Liver (tissue), 9 donors: ENCODE data around the gene SCLT1. TPM values are rescaled to one million over a fixed set of nuclear protein-coding genes. Genes with fewer than 3 reads are reported as not detected.

Source experiments
- DNase-seq: peaks from one replicate; pipeline ENCODE4 v3.0.0-alpha.2; 2017; ENCODE audit warnings: low spot score
- H3K27ac ChIP-seq, 2 donors: one replicate each; pipeline ENCODE4 v1.7.0; 2013; ENCODE audit warnings: inconsistent platforms in 2 of 2, low read length in 2 of 2, control low read depth in 1 of 2, low read depth in 1 of 2, mild to moderate bottlenecking in 1 of 2
- H3K27me3 ChIP-seq, 4 donors: one replicate each; pipeline versions ENCODE4 v1.6.1 to v1.7.0; 2013; ENCODE audit warnings: low read length in 3 of 4, inconsistent platforms in 1 of 4, mild to moderate bottlenecking in 1 of 4, moderate library complexity in 1 of 4; ENCODE audit not compliant: control insufficient read depth in 4 of 4, insufficient read depth in 4 of 4
- H3K36me3 ChIP-seq, 4 donors: one replicate each; pipeline versions ENCODE4 v1.6.1 to v1.7.0; 2013; ENCODE audit warnings: low read length in 3 of 4, mild to moderate bottlenecking in 3 of 4, low read depth in 1 of 4, moderate library complexity in 1 of 4; ENCODE audit not compliant: control insufficient read depth in 4 of 4, insufficient read depth in 3 of 4
- H3K4me1 ChIP-seq, 4 donors: one replicate each; pipeline versions ENCODE4 v1.6.1 to v1.7.0; 2013; ENCODE audit warnings: low read length in 3 of 4, mild to moderate bottlenecking in 3 of 4, moderate library complexity in 1 of 4; ENCODE audit not compliant: control insufficient read depth in 4 of 4, insufficient read depth in 4 of 4
- H3K4me3 ChIP-seq, 3 donors: one replicate each; pipeline versions ENCODE4 v1.6.1 to v1.7.0; 2013; ENCODE audit warnings: low read length in 3 of 3, control low read depth in 1 of 3, low read depth in 1 of 3, mild to moderate bottlenecking in 1 of 3
- H3K9ac ChIP-seq, 2 donors: one replicate each; pipeline ENCODE4 v1.7.0; 2013; ENCODE audit warnings: low read length in 2 of 2, mild to moderate bottlenecking in 2 of 2, moderate library complexity in 2 of 2, control low read depth in 1 of 2, low read depth in 1 of 2
- H3K9me3 ChIP-seq, 4 donors: one replicate each; pipeline versions ENCODE4 v1.6.1 to v1.7.0; 2013; ENCODE audit warnings: low read length in 3 of 4; ENCODE audit not compliant: control insufficient read depth in 4 of 4
- EGR1 ChIP-seq, 2 donors: IDR thresholded peaks; 2 replicates each; pipeline ENCODE4 v1.6.1; 2016 to 2018; ENCODE audit warnings: antibody characterized with exemption in 2 of 2, low read depth in 2 of 2
- FOXA1 ChIP-seq: IDR thresholded peaks from 2 replicates; pipeline ENCODE4 v1.6.1; 2016; ENCODE audit warnings: antibody characterized with exemption
- FOXA2 ChIP-seq: IDR thresholded peaks from 2 replicates; pipeline ENCODE4 v1.6.1; 2016; ENCODE audit warnings: antibody characterized with exemption
- HNF4A ChIP-seq, 2 donors: conservative IDR thresholded peaks; 2 replicates each; pipeline ENCODE4 v1.6.1; 2016; ENCODE audit warnings: antibody characterized with exemption in 2 of 2, mild to moderate bottlenecking in 2 of 2
- HNF4G ChIP-seq: IDR thresholded peaks from 2 replicates; pipeline ENCODE4 v1.6.1; 2016; ENCODE audit warnings: antibody characterized with exemption
- JUND ChIP-seq, 2 donors: IDR thresholded peaks; 2 replicates each; pipeline ENCODE4 v1.6.1; 2016; ENCODE audit warnings: antibody characterized with exemption in 2 of 2
- MAX ChIP-seq: IDR thresholded peaks from 2 replicates; pipeline ENCODE4 v1.6.1; 2016; ENCODE audit warnings: antibody characterized with exemption
- NR2F2 ChIP-seq: IDR thresholded peaks from 2 replicates; pipeline ENCODE4 v1.6.1; 2016; ENCODE audit warnings: antibody characterized with exemption
- RAD21 ChIP-seq, 2 donors: IDR thresholded peaks; 2 replicates each; pipeline ENCODE4 v1.6.1; 2016; ENCODE audit warnings: antibody characterized with exemption in 2 of 2, mild to moderate bottlenecking in 2 of 2
- RXRA ChIP-seq, 2 donors: IDR thresholded peaks; 2 replicates each; pipeline ENCODE4 v1.6.1; 2017 to 2018; ENCODE audit warnings: antibody characterized with exemption in 2 of 2, mild to moderate bottlenecking in 1 of 2
- SP1 ChIP-seq: IDR thresholded peaks from 2 replicates; pipeline ENCODE4 v1.6.1; 2018; ENCODE audit warnings: antibody characterized with exemption, mild to moderate bottlenecking
- TAF1 ChIP-seq: conservative IDR thresholded peaks from 2 replicates; pipeline ENCODE4 v1.6.1; 2016; ENCODE audit warnings: antibody characterized with exemption, mild to moderate bottlenecking
- YY1 ChIP-seq: IDR thresholded peaks from 2 replicates; pipeline ENCODE4 v1.6.1; 2016; ENCODE audit warnings: antibody characterized with exemption, mild to moderate bottlenecking
- ZBTB33 ChIP-seq: IDR thresholded peaks from 2 replicates; pipeline ENCODE4 v1.6.1; 2016; ENCODE audit warnings: antibody characterized with exemption
- WGBS: extraction: QIAGEN DNeasy Blood & Tissue Kit; methylation state at CpG from one replicate; pipeline ENCODE4 v1.1.7; 2013; 5-methylcytosine and 5-hydroxymethylcytosine counted together
- polyA plus RNA-seq, 2 donors: library from polyadenylated mRNA; stranded (reverse) in 1 of 2; unstranded in 1 of 2; fragments of 200-250 nt in 1 of 2; fragments of >200 nt in 1 of 2; fragmentation: Nextera tagmentation in 1 of 2; extraction: Ambion mirVana in 1 of 2; gene quantifications; one replicate each; pipeline versions ENCODE4 v1.2.1 to v1.2.3, GENCODE V29; 2013 to 2015
- total RNA-seq, 2 donors: library from RNA; depleted of rRNA; stranded (reverse); fragments of >200 nt; gene quantifications; one replicate each; pipeline ENCODE4 v1.2.3, GENCODE V29; 2014
- TF ChIP-seq, protein P1 (sequence below): IDR thresholded peaks from 2 replicates; pipeline ENCODE4 v1.6.1; 2016; ENCODE audit warnings: antibody characterized with exemption, mild to moderate bottlenecking
- TF ChIP-seq, protein P2 (sequence below): fragments of 150-350 bp; IDR thresholded peaks from 2 replicates; pipeline ENCODE4 v1.5.1; 2017; ENCODE audit warnings: improper control_type of control experiment, low read depth, low read length; ENCODE audit not compliant: missing input control
- TF ChIP-seq, protein P3 (sequence below): IDR thresholded peaks from 2 replicates; pipeline ENCODE4 v1.6.1; 2016; ENCODE audit warnings: antibody characterized with exemption
- donor health status: healthy.
- donor health status: healthy.
- donor health status: healthy.
- donor health status: healthy.
- donor health status: healthy.

SCLT1 gene
- total and polyA plus RNA-seq, 4 donors = 1.2 to 14.2 (median 4.0) TPM

DNA sequence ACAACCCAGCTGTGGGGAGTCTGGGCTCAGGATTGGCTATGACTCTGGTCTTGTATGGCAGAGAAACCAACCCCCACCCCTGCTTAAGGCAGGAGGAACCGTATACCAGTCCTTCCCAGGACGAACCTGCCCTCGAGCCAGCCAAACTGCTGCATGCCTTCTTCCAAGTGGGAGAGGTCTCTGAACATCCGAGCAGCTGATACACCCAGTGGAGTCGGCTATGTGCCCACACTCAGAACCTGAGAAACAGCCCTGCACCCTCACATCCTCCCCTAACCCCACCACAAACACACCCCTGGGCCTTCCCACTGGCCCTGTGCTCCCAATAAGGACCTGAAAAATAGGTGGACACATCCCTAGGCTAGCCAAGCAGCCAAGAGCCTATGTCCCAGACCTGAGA, 24.4 kb upstream of the SCLT1 start (continued):
- TF ChIP-seq RAD21 (IDR thresholded peaks at IDR 0.05) = no peak
- TF ChIP-seq HNF4A (conservative IDR thresholded peaks at IDR 0.05) = no peak

GRCh38 chr4:129113919-129114318, 20.6 kb upstream of the SCLT1 start:
- no peak for TF ChIP-seq MAX
- TF ChIP-seq, protein P1, sequence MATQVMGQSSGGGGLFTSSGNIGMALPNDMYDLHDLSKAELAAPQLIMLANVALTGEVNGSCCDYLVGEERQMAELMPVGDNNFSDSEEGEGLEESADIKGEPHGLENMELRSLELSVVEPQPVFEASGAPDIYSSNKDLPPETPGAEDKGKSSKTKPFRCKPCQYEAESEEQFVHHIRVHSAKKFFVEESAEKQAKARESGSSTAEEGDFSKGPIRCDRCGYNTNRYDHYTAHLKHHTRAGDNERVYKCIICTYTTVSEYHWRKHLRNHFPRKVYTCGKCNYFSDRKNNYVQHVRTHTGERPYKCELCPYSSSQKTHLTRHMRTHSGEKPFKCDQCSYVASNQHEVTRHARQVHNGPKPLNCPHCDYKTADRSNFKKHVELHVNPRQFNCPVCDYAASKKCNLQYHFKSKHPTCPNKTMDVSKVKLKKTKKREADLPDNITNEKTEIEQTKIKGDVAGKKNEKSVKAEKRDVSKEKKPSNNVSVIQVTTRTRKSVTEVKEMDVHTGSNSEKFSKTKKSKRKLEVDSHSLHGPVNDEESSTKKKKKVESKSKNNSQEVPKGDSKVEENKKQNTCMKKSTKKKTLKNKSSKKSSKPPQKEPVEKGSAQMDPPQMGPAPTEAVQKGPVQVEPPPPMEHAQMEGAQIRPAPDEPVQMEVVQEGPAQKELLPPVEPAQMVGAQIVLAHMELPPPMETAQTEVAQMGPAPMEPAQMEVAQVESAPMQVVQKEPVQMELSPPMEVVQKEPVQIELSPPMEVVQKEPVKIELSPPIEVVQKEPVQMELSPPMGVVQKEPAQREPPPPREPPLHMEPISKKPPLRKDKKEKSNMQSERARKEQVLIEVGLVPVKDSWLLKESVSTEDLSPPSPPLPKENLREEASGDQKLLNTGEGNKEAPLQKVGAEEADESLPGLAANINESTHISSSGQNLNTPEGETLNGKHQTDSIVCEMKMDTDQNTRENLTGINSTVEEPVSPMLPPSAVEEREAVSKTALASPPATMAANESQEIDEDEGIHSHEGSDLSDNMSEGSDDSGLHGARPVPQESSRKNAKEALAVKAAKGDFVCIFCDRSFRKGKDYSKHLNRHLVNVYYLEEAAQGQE = no peak
- TF ChIP-seq ZBTB33 = no peak
- no peak for TF ChIP-seq HNF4G
- TF ChIP-seq FOXA1 = no peak
- TF ChIP-seq JUND (IDR thresholded peaks at IDR 0.05) = no peak
- no peak for TF ChIP-seq SP1
- TF ChIP-seq NR2F2 = no peak
- no peak for TF ChIP-seq HNF4A (conservative IDR thresholded peaks at IDR 0.05)
- no peak for TF ChIP-seq TAF1
- TF ChIP-seq EGR1 (IDR thresholded peaks at IDR 0.05; ENCODE audit: low read depth in 2 of 2) = no peak
- TF ChIP-seq RAD21 (IDR thresholded peaks at IDR 0.05) = no peak
- TF ChIP-seq YY1 = no peak
- TF ChIP-seq RXRA (IDR thresholded peaks at IDR 0.05) = no peak
- Histone ChIP-seq H3K27me3 (no peaks in the 10 kb centered on the region), H3K27ac (no peak overlapping the region), H3K36me3 (peaks cover 0 to 7% (median 2%) of the 10 kb centered on the region in 4 donors), H3K9me3 (no peaks in the 10 kb centered on the region), H3K4me3 (no peak overlapping the region), H3K9ac (no peak overlapping the region), H3K4me1 (no peaks in the 10 kb centered on the region)
- no peak for DNase-seq
- 82% methylated on average over 1 of the region's 1 CpG for WGBS

DNA sequence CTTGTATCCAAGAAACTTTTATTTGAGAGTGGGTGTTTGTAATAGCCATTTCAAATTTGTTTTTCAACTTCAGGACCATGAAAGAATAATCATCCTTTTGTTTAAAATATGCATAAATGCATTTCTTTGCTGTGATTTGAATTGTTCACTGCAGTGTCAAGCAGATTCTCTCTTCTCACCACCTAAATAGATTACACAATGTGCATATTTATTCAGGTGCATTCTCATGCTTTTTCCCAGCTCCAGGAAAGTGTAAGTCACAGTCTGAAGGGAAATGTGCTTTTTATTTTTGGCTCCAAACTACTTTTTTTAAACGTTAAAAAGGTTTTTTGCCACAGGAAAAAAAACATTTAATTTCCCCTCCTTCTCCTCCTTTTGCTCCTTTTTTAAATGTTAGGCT, 20.1 kb upstream of the SCLT1 start:
- DNase-seq = no peak
- Histone ChIP-seq H3K9ac (no peak overlapping the region), H3K36me3 (peaks cover 0 to 7% (median 2%) of the 10 kb centered on the region in 4 donors), H3K4me3 (no peak overlapping the region), H3K27ac (no peak overlapping the region), H3K4me1 (no peaks in the 10 kb centered on the region), H3K27me3 (no peaks in the 10 kb centered on the region), H3K9me3 (no peaks in the 10 kb centered on the region)
- 21% methylated on average over 1 of the region's 1 CpG for WGBS
- no peak for TF ChIP-seq RXRA (IDR thresholded peaks at IDR 0.05)
- TF ChIP-seq, protein P2, sequence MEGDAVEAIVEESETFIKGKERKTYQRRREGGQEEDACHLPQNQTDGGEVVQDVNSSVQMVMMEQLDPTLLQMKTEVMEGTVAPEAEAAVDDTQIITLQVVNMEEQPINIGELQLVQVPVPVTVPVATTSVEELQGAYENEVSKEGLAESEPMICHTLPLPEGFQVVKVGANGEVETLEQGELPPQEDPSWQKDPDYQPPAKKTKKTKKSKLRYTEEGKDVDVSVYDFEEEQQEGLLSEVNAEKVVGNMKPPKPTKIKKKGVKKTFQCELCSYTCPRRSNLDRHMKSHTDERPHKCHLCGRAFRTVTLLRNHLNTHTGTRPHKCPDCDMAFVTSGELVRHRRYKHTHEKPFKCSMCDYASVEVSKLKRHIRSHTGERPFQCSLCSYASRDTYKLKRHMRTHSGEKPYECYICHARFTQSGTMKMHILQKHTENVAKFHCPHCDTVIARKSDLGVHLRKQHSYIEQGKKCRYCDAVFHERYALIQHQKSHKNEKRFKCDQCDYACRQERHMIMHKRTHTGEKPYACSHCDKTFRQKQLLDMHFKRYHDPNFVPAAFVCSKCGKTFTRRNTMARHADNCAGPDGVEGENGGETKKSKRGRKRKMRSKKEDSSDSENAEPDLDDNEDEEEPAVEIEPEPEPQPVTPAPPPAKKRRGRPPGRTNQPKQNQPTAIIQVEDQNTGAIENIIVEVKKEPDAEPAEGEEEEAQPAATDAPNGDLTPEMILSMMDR = no peak
- TF ChIP-seq, protein P3, sequence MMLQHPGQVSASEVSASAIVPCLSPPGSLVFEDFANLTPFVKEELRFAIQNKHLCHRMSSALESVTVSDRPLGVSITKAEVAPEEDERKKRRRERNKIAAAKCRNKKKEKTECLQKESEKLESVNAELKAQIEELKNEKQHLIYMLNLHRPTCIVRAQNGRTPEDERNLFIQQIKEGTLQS = no peak
- TF ChIP-seq SP1 = no peak
- TF ChIP-seq HNF4G = no peak
- TF ChIP-seq HNF4A (conservative IDR thresholded peaks at IDR 0.05) = no peak
- no peak for TF ChIP-seq FOXA1
- no peak for TF ChIP-seq MAX
- no peak for TF ChIP-seq JUND (IDR thresholded peaks at IDR 0.05)
- no peak for TF ChIP-seq RAD21 (IDR thresholded peaks at IDR 0.05)
- TF ChIP-seq YY1 = no peak
- TF ChIP-seq NR2F2 = no peak
- no peak for TF ChIP-seq FOXA2
- TF ChIP-seq TAF1 = no peak
